ENCODE results near the gene RFX1. TPM values are rescaled to one million over a fixed set of nuclear protein-coding genes. Genes with fewer than 3 reads are reported as not detected.

Gene RFX1
- polyA plus RNA-seq, 4 donors = 3.8 to 16.6 (median 5.5) TPM

- WGBS, 3 donors = 73 to 89% (median 82%) methylated on average over 43 to 55 of the region's 55 CpGs
- FAIRE-seq (no peak), DNase-seq (no peak)
- Histone ChIP-seq H3K4me1 (ENCODE audit: control insufficient read depth in 3 of 3, insufficient read depth in 2 of 3, low read depth in 1 of 3, low read length in 2 of 3) (no peaks in the 10 kb centered on the region), H3K9me3 (ENCODE audit: control insufficient read depth in 2 of 2, insufficient read depth in 1 of 2, low read depth in 1 of 2, low read length in 1 of 2) (no peaks in the 10 kb centered on the region), H3K27ac (ENCODE audit: low read depth in 1 of 3, low read length in 2 of 3) (no peak overlapping the region), H3K4me3 (ENCODE audit: low read depth in 1 of 3, low read length in 3 of 3) (no peak overlapping the region), H3K36me3 (ENCODE audit: control insufficient read depth in 3 of 3, insufficient read depth in 2 of 3, low read depth in 1 of 3, low read length in 3 of 3) (peaks cover 16 to 95% (median 33%) of the 10 kb centered on the region in 3 donors), H3K27me3 (ENCODE audit: control insufficient read depth in 3 of 3, insufficient read depth in 3 of 3, low read length in 3 of 3) (no peaks in the 10 kb centered on the region)
These were observed 44.1 kb downstream of the RFX1 start for GRCh38 chr19:13961826-13962698.

DNA sequence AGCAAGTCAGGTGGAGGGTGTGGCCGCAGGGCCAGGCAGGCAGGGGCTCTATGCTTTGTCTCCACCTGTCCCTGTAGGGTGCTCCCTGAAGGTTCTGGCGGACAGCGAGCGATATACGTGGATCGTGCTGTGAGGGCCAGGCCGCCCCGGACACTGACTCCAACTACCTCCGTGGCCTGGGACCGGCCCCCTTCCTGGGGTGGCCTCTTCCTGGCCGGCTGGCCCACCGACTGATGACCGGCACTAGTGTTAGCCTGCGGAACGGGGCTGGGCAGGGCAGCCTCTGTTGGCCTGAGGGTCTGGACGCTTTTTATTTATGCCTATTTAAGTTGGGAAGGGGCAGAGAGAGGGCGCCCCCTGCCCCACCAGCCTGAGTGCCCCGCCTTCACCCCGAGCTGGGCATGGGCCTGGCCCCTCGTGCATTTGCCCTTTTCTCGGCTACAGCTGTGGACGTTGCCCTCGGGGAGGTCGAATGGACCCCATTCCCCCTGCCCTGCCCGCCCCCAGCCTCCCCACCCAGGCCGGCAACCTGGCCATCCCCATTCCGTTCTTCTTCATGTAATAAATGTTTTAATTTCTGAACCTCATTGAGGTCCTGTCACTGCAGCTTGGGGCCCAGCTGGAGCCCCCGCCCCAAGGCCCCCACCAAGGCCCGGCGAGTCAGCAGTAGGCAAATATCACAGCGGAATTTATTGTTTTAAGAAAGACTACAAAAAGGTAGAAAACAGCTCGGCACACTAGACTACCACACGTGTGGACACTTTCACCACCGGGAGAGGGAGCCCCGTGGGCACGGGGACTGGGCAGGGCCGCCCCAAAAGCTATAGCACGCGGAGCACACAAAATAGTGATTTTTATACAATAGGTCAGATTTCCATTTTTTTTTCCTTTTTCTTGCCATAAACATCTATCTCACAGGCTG is 45.0 kb downstream of the RFX1 start:
- whole genome bisulfite sequencing, 3 donors = 87 to 90% (median 89%) methylated on average over 35 to 39 of the region's 39 CpGs
- no peak overlapping the region for H3K27ac ChIP-seq (ENCODE audit: low read depth in 1 of 3, low read length in 2 of 3)

GRCh38 chr19:13959962-13960862 is 45.9 kb downstream of the RFX1 start:
- DNase-seq = no peak
- no peak for FAIRE-seq
- WGBS, 3 donors = 75 to 84% (median 80%) methylated on average over 27 of the region's 27 CpGs
- Histone ChIP-seq H3K27ac (ENCODE audit: low read depth in 1 of 3, low read length in 2 of 3) (no peak overlapping the region), H3K36me3 (ENCODE audit: control insufficient read depth in 3 of 3, insufficient read depth in 2 of 3, low read depth in 1 of 3, low read length in 3 of 3) (peaks cover 21 to 95% (median 35%) of the 10 kb centered on the region in 3 donors), H3K4me1 (ENCODE audit: control insufficient read depth in 3 of 3, insufficient read depth in 2 of 3, low read depth in 1 of 3, low read length in 2 of 3) (no peaks in the 10 kb centered on the region), H3K4me3 (ENCODE audit: low read depth in 1 of 3, low read length in 3 of 3) (no peak overlapping the region), H3K27me3 (ENCODE audit: control insufficient read depth in 3 of 3, insufficient read depth in 3 of 3, low read length in 3 of 3) (no peaks in the 10 kb centered on the region), H3K9me3 (ENCODE audit: control insufficient read depth in 2 of 2, insufficient read depth in 1 of 2, low read depth in 1 of 2, low read length in 1 of 2) (no peaks in the 10 kb centered on the region)

More for the DNA sequence above, 45.0 kb downstream of the RFX1 start:
- Histone ChIP-seq H3K4me3 (ENCODE audit: low read depth in 1 of 3, low read length in 3 of 3) (no peak overlapping the region), H3K4me1 (ENCODE audit: control insufficient read depth in 3 of 3, insufficient read depth in 2 of 3, low read depth in 1 of 3, low read length in 2 of 3) (no peaks in the 10 kb centered on the region), H3K36me3 (ENCODE audit: control insufficient read depth in 3 of 3, insufficient read depth in 2 of 3, low read depth in 1 of 3, low read length in 3 of 3) (peaks cover 18 to 95% (median 37%) of the 10 kb centered on the region in 3 donors), H3K9me3 (ENCODE audit: control insufficient read depth in 2 of 2, insufficient read depth in 1 of 2, low read depth in 1 of 2, low read length in 1 of 2) (no peaks in the 10 kb centered on the region), H3K27me3 (ENCODE audit: control insufficient read depth in 3 of 3, insufficient read depth in 3 of 3, low read length in 3 of 3) (no peaks in the 10 kb centered on the region)
- DNase-seq = no peak
- no peak for FAIRE-seq

DNA sequence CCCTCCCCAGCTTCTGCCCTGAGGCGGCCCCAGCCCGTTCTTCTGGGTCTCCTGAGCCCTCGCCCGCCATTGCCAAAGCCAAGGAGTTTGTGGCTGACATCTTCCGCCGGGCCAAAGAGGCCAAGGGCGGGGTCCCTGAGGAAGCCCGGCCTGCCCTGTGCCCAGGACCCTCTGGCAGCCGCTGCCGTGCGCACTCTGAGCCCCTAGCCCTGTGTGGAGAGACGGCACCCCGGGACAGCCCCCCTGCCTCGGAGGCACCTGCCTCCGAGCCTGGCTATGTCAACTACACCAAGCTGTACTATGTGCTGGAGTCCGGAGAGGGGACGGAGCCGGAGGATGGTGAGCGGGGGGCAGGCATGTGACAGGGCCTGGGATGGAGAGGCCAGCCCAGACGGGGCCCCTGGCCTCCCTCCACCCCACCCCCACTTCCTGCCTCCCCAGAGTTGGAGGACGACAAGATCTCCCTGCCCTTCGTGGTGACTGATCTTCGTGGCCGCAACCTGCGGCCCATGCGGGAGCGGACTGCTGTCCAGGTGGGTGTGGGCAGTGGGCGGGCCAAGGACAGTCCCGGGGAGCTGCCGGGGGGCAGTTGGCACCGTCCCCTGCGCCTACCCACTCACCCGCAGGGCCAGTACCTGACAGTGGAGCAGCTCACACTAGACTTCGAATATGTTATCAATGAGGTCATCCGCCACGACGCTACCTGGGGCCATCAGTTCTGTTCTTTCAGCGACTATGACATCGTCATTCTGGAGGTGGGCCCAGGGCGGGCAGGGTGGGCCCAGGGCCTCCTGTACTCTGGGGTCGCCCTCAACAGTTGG is 46.8 kb downstream of the RFX1 start:
- WGBS, 3 donors = 88 to 91% (median 89%) methylated on average over 36 to 41 of the region's 41 CpGs
- Histone ChIP-seq H3K27ac (ENCODE audit: low read depth in 1 of 3, low read length in 2 of 3) (no peak overlapping the region), H3K36me3 (ENCODE audit: control insufficient read depth in 3 of 3, insufficient read depth in 2 of 3, low read depth in 1 of 3, low read length in 3 of 3) (peaks cover 21 to 96% (median 30%) of the 10 kb centered on the region in 3 donors), H3K4me3 (ENCODE audit: low read depth in 1 of 3, low read length in 3 of 3) (no peak overlapping the region), H3K27me3 (ENCODE audit: control insufficient read depth in 3 of 3, insufficient read depth in 3 of 3, low read length in 3 of 3) (no peaks in the 10 kb centered on the region), H3K4me1 (ENCODE audit: control insufficient read depth in 3 of 3, insufficient read depth in 2 of 3, low read depth in 1 of 3, low read length in 2 of 3) (no peaks in the 10 kb centered on the region), H3K9me3 (ENCODE audit: control insufficient read depth in 2 of 2, insufficient read depth in 1 of 2, low read depth in 1 of 2, low read length in 1 of 2) (no peaks in the 10 kb centered on the region)
- DNase-seq (no peak), FAIRE-seq (no peak)

GRCh38 chr19:13958043-13958442 is 48.1 kb downstream of the RFX1 start:
- Histone ChIP-seq H3K27me3 (ENCODE audit: control insufficient read depth in 3 of 3, insufficient read depth in 3 of 3, low read length in 3 of 3) (no peaks in the 10 kb centered on the region), H3K4me3 (ENCODE audit: low read depth in 1 of 3, low read length in 3 of 3) (no peak overlapping the region), H3K9me3 (ENCODE audit: control insufficient read depth in 2 of 2, insufficient read depth in 1 of 2, low read depth in 1 of 2, low read length in 1 of 2) (no peaks in the 10 kb centered on the region), H3K4me1 (ENCODE audit: control insufficient read depth in 3 of 3, insufficient read depth in 2 of 3, low read depth in 1 of 3, low read length in 2 of 3) (peaks cover 0 to 9% (median 0%) of the 10 kb centered on the region in 3 donors), H3K27ac (ENCODE audit: low read depth in 1 of 3, low read length in 2 of 3) (no peak overlapping the region), H3K36me3 (ENCODE audit: control insufficient read depth in 3 of 3, insufficient read depth in 2 of 3, low read depth in 1 of 3, low read length in 3 of 3) (peaks cover 19 to 91% (median 30%) of the 10 kb centered on the region in 3 donors)
- no peak for FAIRE-seq
- 74 to 82% (median 80%) methylated on average over 12 of the region's 12 CpGs for WGBS, 3 donors
- no peak for DNase-seq

- 80 to 87% (median 82%) methylated on average over 6 to 8 of the region's 8 CpGs for WGBS, 3 donors
- no peaks in the 10 kb centered on the region for H3K9me3 ChIP-seq (ENCODE audit: control insufficient read depth in 2 of 2, insufficient read depth in 1 of 2, low read depth in 1 of 2, low read length in 1 of 2)
- FAIRE-seq = no peak
- no peaks in the 10 kb centered on the region for H3K27me3 ChIP-seq (ENCODE audit: control insufficient read depth in 3 of 3, insufficient read depth in 3 of 3, low read length in 3 of 3)
- no peak overlapping the region for H3K27ac ChIP-seq (ENCODE audit: low read depth in 1 of 3, low read length in 2 of 3)
- H3K4me1 ChIP-seq (ENCODE audit: control insufficient read depth in 3 of 3, insufficient read depth in 2 of 3, low read depth in 1 of 3, low read length in 2 of 3) = peaks cover 0 to 10% (median 0%) of the 10 kb centered on the region in 3 donors
- H3K36me3 ChIP-seq (ENCODE audit: control insufficient read depth in 3 of 3, insufficient read depth in 2 of 3, low read depth in 1 of 3, low read length in 3 of 3) = peaks cover 19 to 83% (median 30%) of the 10 kb centered on the region in 3 donors
- no peak overlapping the region for H3K4me3 ChIP-seq (ENCODE audit: low read depth in 1 of 3, low read length in 3 of 3)
- no peak for DNase-seq
These were observed 49.1 kb downstream of the RFX1 start for GRCh38 chr19:13957051-13957450.

- no peak overlapping the region for H3K4me3 ChIP-seq (ENCODE audit: low read depth in 1 of 3, low read length in 3 of 3)
- H3K27me3 ChIP-seq (ENCODE audit: control insufficient read depth in 3 of 3, insufficient read depth in 3 of 3, low read length in 3 of 3) = no peaks in the 10 kb centered on the region
- peaks cover 18 to 76% (median 30%) of the 10 kb centered on the region in 3 donors for H3K36me3 ChIP-seq (ENCODE audit: control insufficient read depth in 3 of 3, insufficient read depth in 2 of 3, low read depth in 1 of 3, low read length in 3 of 3)
- H3K9me3 ChIP-seq (ENCODE audit: control insufficient read depth in 2 of 2, insufficient read depth in 1 of 2, low read depth in 1 of 2, low read length in 1 of 2) = no peaks in the 10 kb centered on the region
- FAIRE-seq (no peak), DNase-seq (no peak)
- WGBS, 3 donors = 93 to 96% (median 96%) methylated on average over 15 to 16 of the region's 16 CpGs
- no peak overlapping the region for H3K27ac ChIP-seq (ENCODE audit: low read depth in 1 of 3, low read length in 2 of 3)
- peaks cover 0 to 10% (median 0%) of the 10 kb centered on the region in 3 donors for H3K4me1 ChIP-seq (ENCODE audit: control insufficient read depth in 3 of 3, insufficient read depth in 2 of 3, low read depth in 1 of 3, low read length in 2 of 3)
These were observed 49.8 kb downstream of the RFX1 start for GRCh38 chr19:13956365-13956744.
